Stomach (tissue), 9 donors: ENCODE results near the gene OR10X1. TPM values are rescaled to one million over a fixed set of nuclear protein-coding genes. Genes with fewer than 3 reads are reported as not detected.

ENCODE experiments used
- DNase-seq, 2 donors: peaks; one replicate each; pipeline versions ENCODE4 v3.0.0 to v3.0.0-alpha.2; 2013 to 2019
- H3K27ac ChIP-seq, 5 donors: fragments of 200-600 bp in 4 of 5; sonication (generic) in 4 of 5; one replicate each; pipeline ENCODE4 v1.5.1; 2013 to 2019; ENCODE audit warnings: mild to moderate bottlenecking in 1 of 5, moderate library complexity in 1 of 5
- H3K27me3 ChIP-seq, 3 donors: fragments of 200-600 bp; sonication (generic); one replicate each; pipeline ENCODE4 v1.5.1; 2017 to 2019; ENCODE audit warnings: mixed run types in 1 of 3
- H3K36me3 ChIP-seq, 4 donors: fragments of 200-600 bp; sonication (generic); 1 replicate in 3 of 4; 2 replicates in 1 of 4; pipeline ENCODE4 v1.5.1; 2016 to 2019
- H3K4me1 ChIP-seq, 4 donors: fragments of 200-600 bp; sonication (generic); one replicate each; pipeline ENCODE4 v1.5.1; 2016 to 2019
- H3K4me3 ChIP-seq, 4 donors: fragments of 200-600 bp; sonication (generic) in 3 of 4; one replicate each; pipeline ENCODE4 v1.5.1; 2016 to 2019; ENCODE audit warnings: mild to moderate bottlenecking in 1 of 4
- H3K9me3 ChIP-seq, 4 donors: fragments of 200-600 bp; sonication (generic); one replicate each; pipeline ENCODE4 v1.5.1; 2016 to 2019
- EP300 ChIP-seq: sonication (generic); formaldehyde crosslinking; IDR thresholded peaks from one replicate; pipeline ENCODE4 v1.6.1; 2017; ENCODE audit warnings: antibody characterized with exemption
- POLR2A ChIP-seq, 4 donors: fragments of 450-650 bp; IDR thresholded peaks; one replicate each; pipeline ENCODE4 v1.6.1; 2016; ENCODE audit warnings: antibody characterized with exemption in 4 of 4, control low read depth in 2 of 4, mild to moderate bottlenecking in 1 of 4, moderate library complexity in 1 of 4
- POLR2AphosphoS5 ChIP-seq, 3 donors: sonication (generic); formaldehyde crosslinking; IDR thresholded peaks; one replicate each; pipeline ENCODE4 v1.6.1; 2016; ENCODE audit warnings: antibody characterized with exemption in 3 of 3
- WGBS, 5 donors: extraction: QIAGEN DNeasy Blood & Tissue Kit in 3 of 5; methylation state at CpG; one replicate each; pipeline versions ENCODE4 v1.1.5 to v1.1.7; 2013 to 2018; 5-methylcytosine and 5-hydroxymethylcytosine counted together
- intact Hi-C: fragments of 100-400 bp; cut with DNase I; formaldehyde crosslinking; loops from one replicate; pipeline ENCODE4 v1.15.1; 2023; ENCODE audit warnings: low total_unique reads
- polyA plus RNA-seq, 3 donors: library from polyadenylated mRNA; stranded (reverse); fragments of 200-250 nt; gene quantifications; one replicate each; pipeline ENCODE4 v1.2.3, GENCODE V29; 2013
- total RNA-seq, 5 donors: library from RNA; depleted of rRNA; stranded (reverse); fragments of >200 nt; gene quantifications; one replicate each; pipeline versions ENCODE4 v1.1.0 to v1.2.3, GENCODE V29; 2014 to 2016
- TF ChIP-seq, protein P1 (sequence below), 7 experiments: fragments of 450-650 bp in 4 of 7; fragments of 200-600 bp in 3 of 7; sonication (generic) in 3 of 7; IDR thresholded peaks; one replicate each; pipeline ENCODE4 v1.5.1; 2016 to 2019; ENCODE audit warnings: antibody characterized with exemption in 7 of 7, control low read depth in 2 of 7, mild to moderate bottlenecking in 1 of 7
- donor health status: healthy with polysubstance abuse.
- donor health status: Bipolar disorder and iron deficiency.
- donor health status: healthy.

The OR10X1 gene
- total and polyA plus RNA-seq, 8 donors = not detected

DNA sequence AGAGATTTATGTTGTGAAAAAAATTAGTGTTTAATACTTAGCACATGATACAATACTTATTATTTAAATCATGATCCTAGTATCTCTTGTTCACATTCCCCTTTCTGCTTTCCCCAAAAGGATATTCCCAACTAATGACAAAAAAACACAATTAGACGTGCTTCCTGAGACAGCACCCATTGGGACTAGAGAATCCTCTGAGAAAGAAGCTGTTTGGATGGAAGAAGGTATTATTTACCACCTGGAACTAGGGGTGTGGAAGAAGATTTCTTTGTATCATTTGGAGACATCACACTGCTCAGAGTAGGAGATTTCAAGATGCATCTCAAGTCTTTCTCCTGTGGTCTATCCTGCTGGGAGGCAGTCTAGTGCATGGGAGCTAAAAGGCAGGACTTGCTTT lies 25.3 kb upstream of the OR10X1 start, which contains the start of gene OR10Z1:
OR10Z1 (plus strand) TSS at position 301 of the 400 bp plus-strand sequence. CDS start 1,171 bp downstream, outside the sequence.
- TF ChIP-seq POLR2A (IDR thresholded peaks at IDR 0.05) (no peak), EP300 (no peak), POLR2AphosphoS5 (IDR thresholded peaks at IDR 0.05) (no peak)
- TF ChIP-seq, protein P1, sequence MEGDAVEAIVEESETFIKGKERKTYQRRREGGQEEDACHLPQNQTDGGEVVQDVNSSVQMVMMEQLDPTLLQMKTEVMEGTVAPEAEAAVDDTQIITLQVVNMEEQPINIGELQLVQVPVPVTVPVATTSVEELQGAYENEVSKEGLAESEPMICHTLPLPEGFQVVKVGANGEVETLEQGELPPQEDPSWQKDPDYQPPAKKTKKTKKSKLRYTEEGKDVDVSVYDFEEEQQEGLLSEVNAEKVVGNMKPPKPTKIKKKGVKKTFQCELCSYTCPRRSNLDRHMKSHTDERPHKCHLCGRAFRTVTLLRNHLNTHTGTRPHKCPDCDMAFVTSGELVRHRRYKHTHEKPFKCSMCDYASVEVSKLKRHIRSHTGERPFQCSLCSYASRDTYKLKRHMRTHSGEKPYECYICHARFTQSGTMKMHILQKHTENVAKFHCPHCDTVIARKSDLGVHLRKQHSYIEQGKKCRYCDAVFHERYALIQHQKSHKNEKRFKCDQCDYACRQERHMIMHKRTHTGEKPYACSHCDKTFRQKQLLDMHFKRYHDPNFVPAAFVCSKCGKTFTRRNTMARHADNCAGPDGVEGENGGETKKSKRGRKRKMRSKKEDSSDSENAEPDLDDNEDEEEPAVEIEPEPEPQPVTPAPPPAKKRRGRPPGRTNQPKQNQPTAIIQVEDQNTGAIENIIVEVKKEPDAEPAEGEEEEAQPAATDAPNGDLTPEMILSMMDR (IDR thresholded peaks at IDR 0.05) = no peak
- Histone ChIP-seq H3K4me3 (no peak within 1 kb of the TSS), H3K27ac (no peak within 1 kb of the TSS), H3K9me3 (no peaks in the 10 kb centered on the region), H3K4me1 (no peaks in the 10 kb centered on the region), H3K36me3 (no peaks in the 10 kb centered on the region), H3K27me3 (no peaks in the 10 kb centered on the region)
- 57 to 71% (median 68%) methylated on average over 1 of the region's 1 CpG for WGBS, 5 donors
- intact Hi-C loops = no loop called here
- DNase-seq = no peak

DNA sequence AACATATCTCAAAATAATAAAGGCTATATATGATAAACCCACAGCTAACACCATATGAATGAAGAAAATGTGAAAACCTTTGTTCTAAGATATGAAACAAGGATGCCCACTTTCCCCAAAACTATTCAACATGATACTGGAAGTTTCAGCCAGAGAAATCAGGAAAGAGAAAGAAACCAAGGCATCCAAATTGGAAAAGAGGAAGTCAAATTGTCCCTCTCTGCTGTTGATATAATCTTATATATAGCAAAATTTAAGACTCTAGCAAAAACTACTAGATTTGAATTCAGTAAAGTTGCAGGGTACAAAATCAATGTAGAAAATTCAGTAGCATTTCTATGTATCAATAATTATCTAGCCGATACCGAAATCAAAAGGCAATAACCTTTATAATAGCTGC lies 21.0 kb upstream of the OR10X1 start:
- H3K27ac ChIP-seq = no peak overlapping the region
- no peak for TF ChIP-seq POLR2AphosphoS5 (IDR thresholded peaks at IDR 0.05)
- no peak for TF ChIP-seq EP300
- no peak for TF ChIP-seq POLR2A (IDR thresholded peaks at IDR 0.05)
- TF ChIP-seq, protein P1 (IDR thresholded peaks at IDR 0.05) = no peak
- intact Hi-C loops = no loop called here
- H3K27me3 ChIP-seq = no peaks in the 10 kb centered on the region
- H3K36me3 ChIP-seq = no peaks in the 10 kb centered on the region
- H3K9me3 ChIP-seq = peaks cover 4 to 34% (median 26%) of the 10 kb centered on the region in 4 donors
- WGBS, 5 donors = 48 to 94% (median 89%) methylated on average over 2 of the region's 2 CpGs
- H3K4me1 ChIP-seq = no peaks in the 10 kb centered on the region
- no peak for DNase-seq
- H3K4me3 ChIP-seq = no peak overlapping the region

DNA sequence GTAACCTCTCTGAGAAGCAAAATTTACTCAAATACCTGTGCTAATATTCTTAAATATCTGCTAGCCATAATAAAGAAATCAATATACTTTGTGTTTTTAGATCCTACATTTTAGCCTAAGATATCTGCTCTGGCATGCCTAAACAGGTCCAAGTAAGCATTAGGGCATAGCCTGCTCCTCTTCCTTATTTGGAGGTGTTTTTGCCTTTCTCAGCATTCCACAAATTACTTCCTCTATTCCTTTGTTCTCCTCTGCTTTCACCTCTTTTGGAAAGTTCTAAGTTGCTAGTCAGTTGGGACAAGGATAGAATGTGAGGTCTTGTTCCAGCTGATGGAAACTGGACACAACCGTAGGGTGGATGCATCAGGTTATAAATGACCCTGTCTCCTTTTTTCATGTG lies 7.2 kb upstream of the OR10X1 start:
- Histone ChIP-seq H3K4me1 (no peaks in the 10 kb centered on the region), H3K4me3 (no peak overlapping the region), H3K27ac (no peak overlapping the region), H3K9me3 (peaks cover 0 to 18% (median 11%) of the 10 kb centered on the region in 4 donors), H3K36me3 (no peaks in the 10 kb centered on the region), H3K27me3 (no peaks in the 10 kb centered on the region)
- no peak for DNase-seq
- TF ChIP-seq POLR2AphosphoS5 (IDR thresholded peaks at IDR 0.05) (no peak), EP300 (no peak), POLR2A (IDR thresholded peaks at IDR 0.05) (no peak)
- TF ChIP-seq, protein P1 (IDR thresholded peaks at IDR 0.05) = no peak
- 82 to 96% (median 90%) methylated on average over 1 of the region's 1 CpG for WGBS, 5 donors
- intact Hi-C loops = no loop called here

DNA sequence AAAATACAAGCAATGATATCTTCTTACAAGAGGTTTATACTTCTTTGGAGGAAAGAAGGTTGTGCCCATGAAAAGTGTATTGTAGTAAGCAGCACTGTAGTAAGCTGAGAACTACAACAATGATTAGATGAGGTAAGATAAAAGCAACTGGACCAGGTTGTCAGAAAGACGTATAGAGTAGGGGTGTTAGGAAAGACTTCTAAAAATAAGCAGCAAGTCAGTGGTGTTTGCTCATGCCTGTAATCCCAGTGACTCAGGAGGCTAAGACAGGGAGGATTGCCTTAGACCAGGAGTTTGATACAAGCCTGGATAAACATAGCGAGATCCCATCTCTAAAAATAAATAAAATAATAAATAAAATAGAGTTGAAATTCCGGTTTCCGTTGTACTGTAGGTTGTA lies 4.3 kb upstream of the OR10X1 start:
- H3K27ac ChIP-seq = no peak overlapping the region
- 55 to 68% (median 63%) methylated on average over 4 of the region's 4 CpGs for WGBS, 5 donors
- intact Hi-C loops = no loop called here

More for the DNA sequence above, 4.3 kb upstream of the OR10X1 start:
- H3K27me3 ChIP-seq = no peaks in the 10 kb centered on the region
- TF ChIP-seq, protein P1 (IDR thresholded peaks at IDR 0.05) = no peak
- no peak for TF ChIP-seq EP300
- TF ChIP-seq POLR2A (IDR thresholded peaks at IDR 0.05) = no peak
- TF ChIP-seq POLR2AphosphoS5 (IDR thresholded peaks at IDR 0.05) = no peak
- H3K36me3 ChIP-seq = no peaks in the 10 kb centered on the region
- no peaks in the 10 kb centered on the region for H3K4me1 ChIP-seq
- H3K4me3 ChIP-seq = no peak overlapping the region
- peaks cover 0 to 18% (median 11%) of the 10 kb centered on the region in 4 donors for H3K9me3 ChIP-seq
- DNase-seq = no peak
